Testis (tissue), 2 donors: ENCODE data around the gene GALNT18.

ENCODE experiments used
- CTCF ChIP-seq, 3 experiments: fragments of 450-650 bp in 2 of 3; fragments of 200-600 bp in 1 of 3; sonication (generic) in 1 of 3; IDR thresholded peaks; one replicate each; pipeline ENCODE4 v1.5.1; 2016 to 2019; ENCODE audit warnings: antibody characterized with exemption in 3 of 3, mild to moderate bottlenecking in 2 of 3, moderate library complexity in 1 of 3
- POLR2A ChIP-seq: fragments of 450-650 bp; IDR thresholded peaks from one replicate; pipeline ENCODE4 v1.6.1; 2017; ENCODE audit warnings: antibody characterized with exemption, mild to moderate bottlenecking, moderate library complexity

DNA sequence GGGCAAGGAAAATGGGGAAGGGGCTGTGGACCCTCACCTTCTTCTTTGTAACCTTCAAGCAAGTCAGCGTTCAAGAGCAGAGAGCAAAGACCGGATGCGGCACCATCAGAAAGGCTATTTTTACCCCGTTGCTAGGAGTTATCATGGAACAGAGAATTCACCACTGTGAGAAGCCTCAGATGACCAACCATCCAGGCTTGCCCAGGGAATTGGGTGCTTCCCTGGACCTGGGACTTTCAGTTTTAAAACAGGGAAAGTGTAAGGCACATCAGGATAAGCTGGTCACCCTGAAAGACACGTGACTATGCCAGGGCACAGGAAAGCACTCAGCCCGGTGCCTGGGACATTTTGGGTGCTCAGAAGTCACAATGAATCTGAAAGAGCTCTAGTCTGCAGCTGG lies 10.4 kb downstream of the GALNT18 start:
- TF ChIP-seq CTCF (IDR thresholded peaks at IDR 0.05) (no peak), POLR2A (no peak)
